NCI-H146 (cell line): ENCODE data around the gene OSBPL3.

Experiments
- DNase-seq: peaks from one replicate; lab custom pipeline; 2025; lab: John Stamatoyannopoulos, UW

Gene OSBPL3

GRCh38 chr7:24862461-24862860 lies 117.5 kb downstream of the OSBPL3 start:
- no peak for DNase-seq

- DNase-seq: no peak
Measured at GRCh38 chr7:24861336-24861735, 118.6 kb downstream of the OSBPL3 start.

- DNase-seq: no peak
Measured at GRCh38 chr7:24860611-24861010, 119.4 kb downstream of the OSBPL3 start.

- no peak for DNase-seq
Measured at GRCh38 chr7:24858108-24858977, 121.6 kb downstream of the OSBPL3 start.

DNA sequence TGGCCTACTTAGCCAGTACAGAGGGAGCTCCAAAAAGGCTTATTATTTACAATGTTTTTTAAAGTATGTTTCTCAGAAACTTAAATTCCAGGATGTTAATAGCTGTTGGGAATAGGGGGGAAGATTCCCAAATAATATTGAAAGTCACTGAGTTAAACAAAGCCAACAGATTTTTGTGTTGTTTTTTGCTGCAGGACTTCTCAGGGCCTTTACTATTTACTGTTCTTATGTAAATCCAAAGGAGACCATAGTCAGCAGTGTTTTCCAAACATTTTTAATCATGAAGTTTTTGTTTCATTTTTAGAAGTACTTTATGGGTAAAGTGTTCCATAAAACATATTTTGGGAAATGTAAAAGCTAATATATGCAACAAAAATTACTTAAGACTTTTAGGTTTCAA lies 122.4 kb downstream of the OSBPL3 start:
- DNase-seq: no peak

GRCh38 chr7:24854866-24855265 lies 125.1 kb downstream of the OSBPL3 start:
- no peak for DNase-seq

- no peak for DNase-seq
Measured at GRCh38 chr7:24851786-24852185, 128.2 kb downstream of the OSBPL3 start.

- DNase-seq: no peak
Measured at GRCh38 chr7:24848878-24849277, 131.1 kb downstream of the OSBPL3 start.

DNA sequence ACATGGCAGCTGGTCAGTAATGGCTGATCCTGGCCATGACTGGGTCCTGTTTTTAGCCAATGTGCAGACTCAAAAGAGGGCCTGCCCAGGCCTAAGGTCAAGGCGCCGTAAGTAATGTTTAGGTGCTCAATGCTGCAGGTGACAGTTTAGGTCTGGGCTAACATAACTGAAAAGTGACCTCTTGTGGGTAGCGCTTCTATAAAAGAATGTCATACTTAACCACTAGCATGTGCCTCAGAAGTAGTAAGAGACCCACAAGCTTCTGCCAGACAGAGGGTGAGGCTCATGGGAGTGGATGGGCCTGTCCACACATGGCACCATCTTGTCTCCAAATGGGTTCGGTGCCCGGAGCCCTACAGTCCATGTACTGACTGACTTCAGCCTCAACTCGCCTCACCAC lies 132.2 kb downstream of the OSBPL3 start:
- DNase-seq: no peak

- peak; percentile 16 for DNase-seq
Measured at GRCh38 chr7:24843821-24844434, 136.1 kb downstream of the OSBPL3 start.

- peak; percentile 82 for DNase-seq
Measured at GRCh38 chr7:24842449-24843241, 137.3 kb downstream of the OSBPL3 start.

- no peak for DNase-seq
Measured at GRCh38 chr7:24842029-24842428, 137.9 kb downstream of the OSBPL3 start.

DNA sequence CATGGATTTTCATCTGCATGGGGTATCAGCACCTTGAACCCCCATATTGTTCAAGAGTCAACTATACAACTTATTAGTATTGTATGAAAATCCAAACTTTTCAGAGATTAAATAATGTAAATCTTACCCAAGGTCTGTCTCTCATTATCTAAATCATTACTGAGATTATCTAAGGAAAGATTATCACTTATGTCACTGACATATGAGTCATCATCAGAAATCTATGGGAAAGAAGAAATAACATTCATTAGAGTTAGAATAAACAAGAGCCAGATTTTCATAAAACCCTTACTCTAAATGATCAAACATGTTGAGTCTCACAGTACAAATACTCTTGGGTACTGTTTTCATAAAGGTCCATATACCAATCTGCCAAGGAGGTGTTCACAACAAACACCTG lies 139.4 kb downstream of the OSBPL3 start:
- DNase-seq: no peak

DNA sequence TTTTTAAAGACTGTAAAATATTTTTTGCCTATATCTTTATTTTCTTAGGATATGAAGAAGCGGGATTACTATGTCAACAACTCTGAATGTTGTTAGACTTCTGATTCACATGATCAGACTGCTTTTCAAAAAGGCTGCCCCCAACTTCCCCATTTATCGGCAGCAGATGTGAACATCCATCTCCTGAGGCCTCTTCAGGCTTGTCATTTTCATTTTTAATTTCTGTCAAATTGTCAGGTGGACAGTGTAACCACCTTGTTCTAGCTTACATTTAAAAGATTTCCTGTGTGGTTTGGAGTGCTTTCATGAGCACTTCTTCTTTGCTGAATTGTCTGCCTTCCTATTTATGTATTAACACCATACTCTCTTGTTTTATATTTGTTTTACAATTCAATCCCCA lies 143.9 kb downstream of the OSBPL3 start:
- no peak for DNase-seq

DNA sequence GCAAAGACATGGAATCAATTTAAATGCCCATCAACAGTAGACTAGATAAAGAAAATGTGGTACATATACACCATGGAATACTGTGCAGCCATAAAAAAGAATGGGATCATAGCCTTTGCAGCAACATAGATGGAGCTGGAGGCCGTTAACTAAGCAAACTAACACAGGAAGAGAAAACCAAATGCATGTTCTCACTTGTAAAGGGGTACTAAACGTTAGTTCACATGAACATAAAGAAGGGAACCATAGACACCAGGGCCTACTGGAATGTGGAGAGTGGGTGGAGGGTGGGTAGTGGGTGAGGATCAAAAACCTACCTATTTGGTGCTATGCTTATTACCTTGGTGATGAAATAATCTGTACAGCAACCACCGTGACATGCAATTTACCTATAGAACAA lies 144.3 kb downstream of the OSBPL3 start:
- DNase-seq: no peak

- no peak for DNase-seq
Measured at GRCh38 chr7:24834128-24834798, 145.7 kb downstream of the OSBPL3 start.

DNA sequence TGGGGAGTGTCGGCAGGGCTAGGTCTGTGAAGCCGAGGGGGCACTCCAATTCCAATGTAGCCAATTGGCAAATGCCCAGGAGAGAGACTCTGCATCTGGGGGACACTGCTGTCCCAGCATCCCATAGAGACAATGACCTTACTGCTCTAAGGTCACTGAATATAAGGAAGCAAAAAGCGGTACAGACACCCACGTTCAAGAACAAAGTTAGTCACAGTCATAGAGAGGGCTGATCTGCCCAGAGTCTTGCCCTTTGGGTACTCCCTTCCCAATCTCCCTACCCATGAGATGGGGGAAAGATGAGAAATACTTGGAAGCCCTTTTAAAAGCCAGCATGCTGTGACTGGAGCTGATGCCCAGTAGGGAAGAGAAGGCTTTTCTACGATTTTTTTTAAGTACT lies 146.4 kb downstream of the OSBPL3 start:
- DNase-seq: no peak

GRCh38 chr7:24831240-24831639 lies 148.7 kb downstream of the OSBPL3 start:
- no peak for DNase-seq

GRCh38 chr7:24830440-24831050 lies 149.4 kb downstream of the OSBPL3 start:
- peak; percentile 92 for DNase-seq

DNA sequence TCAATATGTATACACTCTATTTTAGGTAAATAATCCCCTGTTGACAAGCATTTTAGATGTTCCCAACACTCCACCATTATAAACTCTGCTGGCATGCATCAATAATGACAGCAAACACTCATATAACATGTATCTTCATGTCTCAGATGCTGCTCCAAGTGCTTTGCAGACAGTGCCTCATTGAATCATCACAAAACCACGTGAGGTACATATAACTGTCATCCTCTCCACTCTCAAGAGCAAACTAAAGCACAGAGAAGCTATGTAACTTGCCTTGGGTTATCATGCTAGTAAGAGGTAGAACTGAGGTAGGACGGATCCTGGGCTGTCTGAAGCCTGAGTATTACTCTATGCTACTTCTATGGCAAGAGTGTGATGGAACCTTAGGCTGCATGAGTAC lies 150.2 kb downstream of the OSBPL3 start:
- no peak for DNase-seq

- peak; percentile 46 for DNase-seq
Measured at GRCh38 chr7:24828891-24829661, 150.9 kb downstream of the OSBPL3 start.
